Neuron (in vitro differentiated cells): ENCODE data around the gene SFRP5.

Source experiments
- H2AFZ ChIP-seq: one replicate; pipeline ENCODE4 v1.6.1; 2013; ENCODE audit warnings: low read depth, mild to moderate bottlenecking, inconsistent platforms, low read length, moderate library complexity
- H3K27me3 ChIP-seq: one replicate; pipeline ENCODE4 v1.6.1; 2013; ENCODE audit warnings: low read length; ENCODE audit not compliant: insufficient read depth
- H3K36me3 ChIP-seq: one replicate; pipeline ENCODE4 v1.6.1; 2013; ENCODE audit warnings: low read length; ENCODE audit not compliant: insufficient read depth
- H3K4me1 ChIP-seq: one replicate; pipeline ENCODE4 v1.6.1; 2013; ENCODE audit warnings: low read length; ENCODE audit not compliant: insufficient read depth
- H3K4me3 ChIP-seq: 2 replicates; pipeline ENCODE4 v1.5.1; 2013; ENCODE audit warnings: mild to moderate bottlenecking, low read length, moderate library complexity
- H3K9me3 ChIP-seq: one replicate; pipeline ENCODE4 v1.6.1; 2013; ENCODE audit warnings: low read length

SFRP5 gene

DNA sequence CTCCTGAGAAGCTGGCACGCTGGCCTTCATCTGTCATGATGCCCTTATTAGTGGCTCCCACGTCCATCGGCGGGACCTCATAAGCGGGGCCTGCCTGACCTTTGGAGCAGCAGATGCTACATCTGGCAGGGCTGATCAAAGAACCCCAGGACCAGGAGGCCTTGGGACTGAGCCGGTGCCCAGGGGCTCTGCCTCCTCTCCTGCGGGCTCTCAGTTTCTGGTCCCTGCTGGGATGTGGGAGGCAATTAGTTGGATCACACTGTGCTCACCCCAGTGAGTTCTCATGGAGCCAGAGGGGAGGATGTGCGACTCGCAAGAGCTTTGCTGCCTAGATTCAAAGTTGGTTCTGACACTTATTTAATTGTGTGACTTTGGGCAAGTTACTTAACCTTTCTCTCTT, 28.7 kb upstream of the SFRP5 start:
- Histone ChIP-seq H3K9me3 (no peaks in the 10 kb centered on the region), H2AFZ (no peak overlapping the region), H3K4me1 (no peaks in the 10 kb centered on the region), H3K4me3 (no peak overlapping the region), H3K27me3 (peaks cover 7% of the 10 kb centered on the region), H3K36me3 (no peaks in the 10 kb centered on the region)

DNA sequence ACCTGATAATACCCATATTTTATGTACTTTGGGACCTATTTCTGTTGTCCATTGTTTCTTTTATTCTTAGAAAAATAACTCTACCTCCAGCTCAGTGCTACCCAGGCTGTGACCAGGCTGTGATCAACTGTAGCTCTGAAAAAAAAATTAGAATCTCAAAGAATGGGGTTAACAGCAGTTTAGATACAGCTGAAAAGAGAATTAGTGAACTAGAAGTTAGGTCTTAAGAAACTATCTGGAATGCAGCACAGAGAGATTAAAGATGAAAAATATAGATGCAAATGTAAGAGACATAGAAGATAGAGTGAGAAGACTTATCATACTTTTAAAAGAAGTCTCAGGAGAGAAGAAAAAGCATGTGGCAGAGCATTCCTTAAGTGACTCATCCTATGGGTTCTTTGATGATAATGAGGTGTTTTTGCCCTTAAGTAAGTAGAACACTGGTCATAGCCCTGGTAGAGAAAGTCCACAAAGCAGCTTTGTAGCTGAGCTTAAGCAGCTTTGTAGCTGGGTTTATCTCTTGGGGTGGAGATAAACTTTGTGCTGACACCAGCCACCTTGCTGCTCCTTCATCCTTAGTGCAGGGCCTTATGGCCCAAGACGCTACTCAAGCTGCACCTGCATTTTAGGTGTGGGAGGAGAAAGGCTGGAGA, 27.3 kb upstream of the SFRP5 start:
- Histone ChIP-seq H2AFZ (no peak overlapping the region), H3K4me1 (no peaks in the 10 kb centered on the region), H3K9me3 (no peaks in the 10 kb centered on the region), H3K27me3 (peaks cover 7% of the 10 kb centered on the region), H3K4me3 (no peak overlapping the region), H3K36me3 (no peaks in the 10 kb centered on the region)

DNA sequence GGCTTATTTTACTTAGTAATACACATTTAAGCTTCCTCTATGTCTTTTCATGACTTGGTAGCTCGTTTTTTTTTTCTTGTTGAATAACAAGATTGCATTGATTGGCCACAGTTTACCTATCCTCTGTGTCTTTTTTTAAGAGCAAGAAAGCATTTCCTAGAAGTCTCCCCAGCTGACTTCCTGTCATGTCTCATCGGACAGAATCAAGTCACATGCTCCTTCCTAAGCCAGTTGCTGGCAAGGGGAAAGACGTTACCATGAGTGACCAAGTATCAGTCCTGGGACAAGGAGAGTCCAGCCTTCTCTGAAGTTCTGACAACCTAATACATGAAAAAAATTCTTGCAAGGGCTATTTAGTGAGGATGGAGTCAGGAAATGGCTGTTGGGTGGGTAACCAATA, 24.9 kb upstream of the SFRP5 start:
- Histone ChIP-seq H3K4me3 (no peak overlapping the region), H3K4me1 (no peaks in the 10 kb centered on the region), H2AFZ (no peak overlapping the region), H3K36me3 (no peaks in the 10 kb centered on the region), H3K9me3 (no peaks in the 10 kb centered on the region), H3K27me3 (peaks cover 2% of the 10 kb centered on the region)

DNA sequence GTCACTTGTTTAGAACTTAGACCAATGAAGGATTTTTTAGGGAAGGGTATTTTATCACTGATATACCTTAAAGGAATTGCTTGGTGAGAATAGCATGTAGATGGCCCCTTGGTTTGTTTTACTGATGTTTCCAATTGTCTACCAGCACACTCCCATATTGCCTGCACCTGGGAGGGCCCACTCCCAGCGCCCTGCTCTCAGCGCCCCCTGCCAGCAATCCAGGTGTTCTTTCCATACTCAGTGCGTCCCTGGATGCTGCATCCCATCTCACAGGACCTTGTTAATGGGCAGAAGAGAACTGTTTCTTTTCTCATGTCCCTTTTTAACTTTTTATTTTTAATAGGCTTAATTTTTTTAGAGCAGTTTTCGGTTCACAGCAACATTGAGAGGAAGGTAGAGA, 24.1 kb upstream of the SFRP5 start:
- Histone ChIP-seq H2AFZ (no peak overlapping the region), H3K27me3 (peaks cover 2% of the 10 kb centered on the region), H3K4me3 (no peak overlapping the region), H3K36me3 (no peaks in the 10 kb centered on the region), H3K9me3 (no peaks in the 10 kb centered on the region), H3K4me1 (no peaks in the 10 kb centered on the region)

DNA sequence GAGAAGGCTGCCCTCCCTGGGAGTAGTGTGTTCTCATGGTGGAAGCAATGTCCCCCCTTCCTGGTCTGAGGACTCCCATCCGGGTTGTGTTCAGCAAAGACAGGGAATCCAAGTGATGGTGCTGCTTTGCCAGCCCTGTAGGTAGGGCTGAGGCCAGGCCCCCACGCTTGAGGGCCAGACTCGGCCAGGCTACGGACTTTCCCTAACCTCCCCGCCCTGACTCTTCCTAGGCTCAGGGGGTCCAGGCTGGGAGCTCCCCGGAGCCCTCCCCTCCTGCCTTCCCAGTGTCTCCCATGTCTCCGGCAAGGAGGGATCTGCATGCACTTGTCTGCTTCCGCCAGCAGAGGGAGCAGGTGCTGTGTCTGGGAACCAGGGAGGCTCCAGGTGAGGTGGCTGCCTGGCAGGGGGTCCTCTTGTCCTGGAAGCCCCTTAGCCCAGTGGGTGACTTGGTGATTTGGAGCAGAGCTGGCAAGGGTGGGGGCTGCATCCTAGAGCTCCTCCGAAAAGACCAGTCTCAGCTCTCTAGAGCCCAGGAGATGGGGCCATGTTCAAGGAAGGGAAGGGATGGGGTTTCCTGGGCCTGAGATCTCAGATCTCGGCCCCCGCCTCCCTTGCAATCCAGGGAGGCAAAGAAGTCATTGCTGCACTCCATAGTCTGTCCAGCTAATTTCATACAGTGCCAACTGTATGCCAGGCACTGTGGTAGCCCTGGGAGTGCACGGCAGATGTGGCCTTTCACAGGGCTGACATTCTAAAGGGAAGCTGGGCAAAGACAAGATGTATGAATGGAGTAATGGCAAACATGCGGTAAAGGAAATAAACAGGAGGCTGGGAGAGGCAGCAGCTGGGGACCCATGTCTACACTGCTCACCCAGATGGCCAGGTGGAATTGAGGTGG, 20.3 kb upstream of the SFRP5 start:
- Histone ChIP-seq H3K4me1 (no peaks in the 10 kb centered on the region), H3K27me3 (peaks cover 20% of the 10 kb centered on the region), H3K4me3 (no peak overlapping the region)

DNA sequence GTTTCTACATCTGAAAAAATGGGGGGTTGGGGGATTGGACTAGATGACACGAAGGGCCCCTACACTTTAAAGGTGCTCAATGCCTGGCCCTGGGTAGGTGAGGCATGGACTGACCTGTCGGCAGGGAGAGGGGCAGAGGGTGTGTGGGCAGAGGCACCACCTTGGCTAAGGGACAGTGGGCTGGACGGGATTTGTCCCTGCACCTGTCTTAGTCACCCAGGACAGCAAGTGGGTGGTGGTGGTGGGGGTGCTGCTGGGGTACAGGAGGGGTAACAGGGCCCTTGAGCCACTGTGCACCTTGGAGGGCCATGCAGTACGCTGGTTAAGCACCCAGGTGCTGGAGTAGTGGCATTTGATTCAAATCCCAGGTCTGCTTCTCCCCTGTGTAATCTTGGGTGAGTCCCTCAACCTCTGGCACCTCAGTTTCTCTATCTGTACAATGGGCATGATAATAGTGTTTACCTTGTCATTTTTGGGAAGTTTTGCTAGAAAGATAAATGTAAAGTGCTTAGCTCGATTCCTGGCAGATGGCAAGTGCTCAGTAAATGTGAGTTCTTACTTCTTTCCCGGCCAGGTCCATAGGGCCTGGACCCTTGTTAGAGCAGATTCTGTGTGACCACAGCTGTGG, 18.1 kb upstream of the SFRP5 start:
- no peaks in the 10 kb centered on the region for H3K36me3 ChIP-seq
- H3K9me3 ChIP-seq: no peaks in the 10 kb centered on the region
- peaks cover 22% of the 10 kb centered on the region for H3K27me3 ChIP-seq
- no peaks in the 10 kb centered on the region for H3K4me1 ChIP-seq
- H3K4me3 ChIP-seq: no peak overlapping the region
- no peak overlapping the region for H2AFZ ChIP-seq

More for the DNA sequence above, 20.3 kb upstream of the SFRP5 start:
- Histone ChIP-seq H3K36me3 (no peaks in the 10 kb centered on the region), H3K9me3 (no peaks in the 10 kb centered on the region), H2AFZ (no peak overlapping the region)

DNA sequence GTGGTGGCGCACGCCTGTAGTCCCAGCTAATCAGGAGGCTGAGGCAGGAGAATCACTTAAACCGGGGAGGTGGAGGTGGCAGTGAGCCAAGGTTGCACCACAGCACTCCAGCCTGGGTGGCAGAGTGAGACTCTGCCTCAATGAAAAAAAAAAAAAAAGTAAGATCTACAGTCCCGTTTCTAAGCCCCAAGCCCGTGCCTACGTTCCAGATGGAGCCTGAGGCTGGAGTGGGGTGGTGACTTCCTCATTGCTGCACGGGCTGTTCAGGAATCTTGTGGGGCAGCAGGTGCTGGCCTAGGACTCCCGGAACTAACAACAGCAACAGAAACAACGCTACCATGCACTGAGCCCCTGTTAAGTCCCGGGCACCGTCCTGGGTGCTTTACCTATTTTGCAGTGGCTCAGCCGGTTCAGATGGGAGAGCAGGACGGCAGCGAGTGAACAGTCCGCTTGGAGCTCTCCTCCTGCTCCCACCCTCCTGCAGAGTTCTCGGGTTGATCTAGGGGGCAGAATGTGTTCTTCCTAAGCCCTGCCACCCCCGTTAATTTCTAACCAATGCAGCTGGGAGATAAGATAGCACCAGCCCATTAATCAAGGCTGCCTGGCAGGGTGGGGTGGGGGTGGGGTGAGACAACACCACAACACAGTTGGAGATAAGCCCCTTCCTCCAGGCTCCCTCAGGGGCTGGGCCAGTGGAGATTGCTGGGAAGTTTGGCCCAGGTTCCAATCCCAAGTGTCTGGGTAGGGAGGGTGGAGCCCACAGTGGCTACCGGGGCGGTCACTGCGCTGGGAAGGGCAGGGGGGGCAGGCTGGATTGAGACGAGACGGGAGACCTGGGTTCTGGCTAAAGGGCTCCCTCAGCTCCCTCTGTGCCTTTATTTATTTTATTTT, 17.0 kb upstream of the SFRP5 start:
- Histone ChIP-seq H3K9me3 (no peaks in the 10 kb centered on the region), H3K4me3 (no peak overlapping the region), H3K36me3 (no peaks in the 10 kb centered on the region), H3K4me1 (peaks cover 5% of the 10 kb centered on the region), H3K27me3 (peaks cover 22% of the 10 kb centered on the region), H2AFZ (no peak overlapping the region)

DNA sequence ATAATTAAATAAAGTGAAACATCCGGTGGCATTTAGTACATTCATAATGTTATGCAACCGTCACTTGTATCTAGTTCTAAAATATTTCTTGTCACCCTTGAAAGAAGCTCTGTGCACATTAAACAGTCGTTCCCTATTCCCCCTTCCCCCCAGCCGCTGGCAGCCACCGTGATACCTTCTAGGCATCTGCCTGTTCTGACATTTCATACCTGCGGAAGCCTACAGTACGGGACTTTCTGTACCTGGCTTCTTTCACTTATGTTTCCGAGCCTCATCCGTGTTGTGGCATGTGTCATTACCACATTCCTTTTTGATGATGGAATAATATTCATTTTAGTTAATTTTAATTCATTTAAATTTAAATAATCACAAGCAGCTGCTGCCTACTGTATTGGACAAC, 13.9 kb upstream of the SFRP5 start:
- Histone ChIP-seq H3K36me3 (no peaks in the 10 kb centered on the region), H3K4me3 (no peak overlapping the region), H3K4me1 (peaks cover 13% of the 10 kb centered on the region), H3K9me3 (no peaks in the 10 kb centered on the region), H3K27me3 (peaks cover 33% of the 10 kb centered on the region), H2AFZ (no peak overlapping the region)

DNA sequence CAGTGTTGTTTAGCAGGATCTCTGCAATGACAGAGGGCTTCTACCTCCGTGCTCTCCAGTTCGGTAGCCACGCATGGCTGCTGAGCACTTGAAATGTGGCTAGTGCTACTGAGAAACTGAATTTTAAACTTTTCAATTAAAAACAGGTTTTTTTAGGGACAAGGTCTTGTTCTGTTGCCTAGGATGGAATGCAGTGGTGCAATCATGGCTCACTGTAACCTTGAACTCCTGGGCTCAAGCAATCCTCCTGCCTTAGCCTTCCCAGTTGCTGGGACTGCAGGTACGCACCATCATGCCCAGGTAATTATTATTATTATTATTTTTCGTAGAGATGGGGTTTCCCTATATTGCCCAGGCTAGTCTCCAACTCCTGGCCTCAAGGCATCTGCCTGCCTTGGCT, 13.4 kb upstream of the SFRP5 start:
- H3K4me1 ChIP-seq: peaks cover 13% of the 10 kb centered on the region
- no peak overlapping the region for H3K4me3 ChIP-seq
- no peaks in the 10 kb centered on the region for H3K36me3 ChIP-seq
- H3K9me3 ChIP-seq: no peaks in the 10 kb centered on the region
- peaks cover 33% of the 10 kb centered on the region for H3K27me3 ChIP-seq
- H2AFZ ChIP-seq: no peak overlapping the region

DNA sequence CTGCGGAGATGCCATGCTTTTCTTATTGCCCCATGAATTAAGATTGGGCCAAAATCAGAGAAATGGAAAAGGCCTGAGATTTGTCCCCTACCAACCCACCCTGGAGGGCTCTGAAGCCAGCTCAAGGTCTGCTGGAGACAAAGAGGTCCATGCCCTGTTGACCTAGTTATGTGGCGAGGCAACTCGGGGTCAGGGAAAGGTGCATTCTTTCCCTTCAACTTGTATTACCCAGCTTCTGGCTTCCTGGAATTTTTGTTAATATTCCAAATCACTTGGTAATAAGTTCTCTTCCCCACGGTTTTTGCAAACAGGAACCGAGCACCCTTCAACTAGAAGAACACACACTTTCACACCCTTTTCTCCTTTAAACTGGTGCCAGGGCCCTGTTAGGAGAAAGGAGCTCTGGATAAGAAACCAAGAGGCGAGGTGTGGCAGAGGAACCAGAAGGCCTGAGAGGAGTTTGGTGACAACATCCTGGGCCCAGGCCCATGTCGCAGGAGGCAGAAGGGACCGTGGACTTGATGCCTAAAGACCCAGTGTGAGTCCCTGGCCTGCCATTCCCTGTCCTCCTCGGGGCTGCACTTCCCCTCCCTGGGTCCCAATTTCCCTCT, 12.5 kb upstream of the SFRP5 start:
- peaks cover 36% of the 10 kb centered on the region for H3K27me3 ChIP-seq
- H3K9me3 ChIP-seq: no peaks in the 10 kb centered on the region
- H3K4me1 ChIP-seq: peaks cover 13% of the 10 kb centered on the region
- H3K36me3 ChIP-seq: no peaks in the 10 kb centered on the region
- no peak overlapping the region for H2AFZ ChIP-seq
- H3K4me3 ChIP-seq: no peak overlapping the region

DNA sequence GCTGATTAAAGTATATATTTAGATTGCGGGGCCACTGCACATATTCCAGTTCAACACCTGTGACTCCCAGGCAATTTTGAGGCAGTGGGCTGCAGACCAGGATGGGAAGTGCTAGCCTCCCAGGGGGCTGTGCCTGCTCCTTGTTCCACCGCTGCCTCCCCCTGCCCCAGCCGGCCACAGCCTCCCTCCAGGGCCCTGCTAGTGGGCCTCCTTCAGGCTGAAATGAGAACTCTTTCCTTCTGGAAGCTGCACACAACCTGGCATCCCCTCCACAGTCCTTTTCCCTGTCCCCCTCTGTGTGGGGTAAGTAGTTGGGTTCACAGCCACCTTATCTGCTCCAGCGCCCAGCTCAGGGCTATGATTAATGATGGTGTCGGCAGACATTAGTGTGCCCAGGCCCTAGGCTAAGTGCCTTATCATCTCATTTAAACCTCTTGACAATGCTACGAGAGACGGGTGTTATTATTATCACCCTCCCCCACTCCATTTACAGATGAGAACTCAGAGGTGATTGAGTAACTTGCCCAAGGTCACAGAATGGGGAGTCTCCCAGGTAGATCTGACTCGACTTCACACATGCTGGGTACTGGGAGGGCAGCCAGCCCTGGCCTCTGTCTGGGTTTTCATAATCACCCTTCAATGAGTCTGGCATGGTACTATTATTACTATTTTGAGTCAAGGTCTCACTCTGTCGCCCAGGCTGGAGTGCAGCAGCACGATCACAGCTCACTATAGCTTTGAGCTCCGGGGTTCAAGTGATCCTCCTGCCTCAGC, 10.8 kb upstream of the SFRP5 start:
- H3K9me3 ChIP-seq: no peaks in the 10 kb centered on the region
- peaks cover 13% of the 10 kb centered on the region for H3K4me1 ChIP-seq
- H2AFZ ChIP-seq: no peak overlapping the region
- H3K27me3 ChIP-seq: peaks cover 25% of the 10 kb centered on the region
- H3K4me3 ChIP-seq: no peak overlapping the region
- no peaks in the 10 kb centered on the region for H3K36me3 ChIP-seq
